WTC11 (cell line): ENCODE data around the gene ABHD17C. TPM values are rescaled to one million over a fixed set of nuclear protein-coding genes. Genes with fewer than 3 reads are reported as not detected.
A peak's percentile ranks its signal among the peaks of the same experiment; 100 is the strongest.

Experiments
- ATAC-seq: fragments of 200-7000 bp; cut with Tn5 transposase; 2 replicates; pipeline ENCODE4 v1.10.0; 2021; ENCODE audit warnings: mild to moderate bottlenecking, moderate library complexity
- CTCF ChIA-PET: fragments of 300-600 bp; sonication (Branson Sonifier 250); formaldehyde crosslinking; loops from one replicate; lab custom pipeline; 2021; ENCODE audit warnings: antibody characterized with exemption; lab: Charles Lee
- POLR2A ChIA-PET: fragments of 350-600 bp; sonication (Branson Sonifier 250); formaldehyde crosslinking; loops from one replicate; lab custom pipeline; 2021; ENCODE audit warnings: antibody characterized with exemption; lab: Charles Lee
- DNase-seq: peaks from one replicate; pipeline ENCODE4 v3.0.0; 2021; ENCODE audit warnings: low spot score
- H3K27ac Mint-ChIP-seq: 2 replicates; pipeline ENCODE4 v1.8.0; 2021; ENCODE audit warnings: mixed read lengths
- H3K27me3 Mint-ChIP-seq: 2 replicates; pipeline ENCODE4 v1.8.0; 2021; ENCODE audit warnings: low read depth, mild to moderate bottlenecking, moderate library complexity, mixed read lengths
- H3K36me3 Mint-ChIP-seq: 2 replicates; pipeline ENCODE4 v1.8.0; 2021; ENCODE audit warnings: mixed read lengths
- H3K4me1 Mint-ChIP-seq: 2 replicates; pipeline ENCODE4 v1.8.0; 2022; ENCODE audit warnings: mixed read lengths
- H3K4me3 Mint-ChIP-seq: 2 replicates; pipeline ENCODE4 v1.8.0; 2021; ENCODE audit warnings: mild to moderate bottlenecking, moderate library complexity, mixed read lengths
- H3K9me3 Mint-ChIP-seq: 2 replicates; pipeline ENCODE4 v1.8.0; 2021; ENCODE audit warnings: mixed read lengths
- CREB1 ChIP-seq: sonication (generic); formaldehyde crosslinking; IDR thresholded peaks from 2 replicates; pipeline ENCODE4 v1.8.0; 2023; ENCODE audit warnings: mild to moderate bottlenecking, missing genetic modification reagents
- CTCF ChIP-seq: fragments of 200-600 bp; IDR thresholded peaks from 2 replicates; pipeline ENCODE4 v1.8.0; 2022; ENCODE audit warnings: antibody characterized with exemption
- ELF4 ChIP-seq: sonication (generic); formaldehyde crosslinking; IDR thresholded peaks from 2 replicates; pipeline ENCODE4 v1.8.1; 2022; ENCODE audit warnings: low read depth, mild to moderate bottlenecking, moderate library complexity, missing genetic modification reagents
- ERG ChIP-seq: fragments of 250-450 bp; sonication (Bioruptor Pico); IDR thresholded peaks from 2 replicates; pipeline ENCODE4 v1.8.0; 2021; ENCODE audit warnings: mild to moderate bottlenecking
- ESRRA ChIP-seq: sonication (generic); formaldehyde crosslinking; IDR thresholded peaks from 2 replicates; pipeline ENCODE4 v1.8.1; 2022; ENCODE audit warnings: mild to moderate bottlenecking, missing genetic modification reagents, borderline replicate concordance
- FOXP4 ChIP-seq: sonication (generic); formaldehyde crosslinking; IDR thresholded peaks from 2 replicates; pipeline ENCODE4 v1.8.0; 2022; ENCODE audit warnings: mild to moderate bottlenecking, missing genetic modification reagents
- HMGA2 ChIP-seq: fragments of 250-450 bp; sonication (Bioruptor Pico); IDR thresholded peaks from 2 replicates; pipeline ENCODE4 v1.4.0; 2021; ENCODE audit warnings: mild to moderate bottlenecking, moderate library complexity
- IRF2 ChIP-seq: sonication (generic); formaldehyde crosslinking; IDR thresholded peaks from 2 replicates; pipeline ENCODE4 v1.8.0; 2022; ENCODE audit warnings: low read depth, missing genetic modification reagents, borderline replicate concordance
- MAX ChIP-seq: sonication (generic); formaldehyde crosslinking; IDR thresholded peaks from 2 replicates; pipeline ENCODE4 v1.8.0; 2022; ENCODE audit warnings: mild to moderate bottlenecking, missing genetic modification reagents
- MLX ChIP-seq: sonication (generic); formaldehyde crosslinking; IDR thresholded peaks from 2 replicates; pipeline ENCODE4 v1.8.1; 2023; ENCODE audit warnings: mild to moderate bottlenecking, missing genetic modification reagents, moderate library complexity
- NFYB ChIP-seq: sonication (generic); formaldehyde crosslinking; conservative IDR thresholded peaks from 2 replicates; pipeline ENCODE4 v1.8.0; 2022; ENCODE audit warnings: low read depth, missing genetic modification reagents
- PRDM15 ChIP-seq: sonication (generic); formaldehyde crosslinking; IDR thresholded peaks from 2 replicates; pipeline ENCODE4 v1.8.0; 2022; ENCODE audit warnings: missing genetic modification reagents
- PRRX2 ChIP-seq: fragments of 250-450 bp; sonication (Bioruptor Pico); IDR thresholded peaks from 2 replicates; pipeline ENCODE4 v1.8.0; 2021; ENCODE audit warnings: mild to moderate bottlenecking
- TCF7 ChIP-seq: sonication (generic); formaldehyde crosslinking; IDR thresholded peaks from 2 replicates; pipeline ENCODE4 v1.8.0; 2022; ENCODE audit warnings: mild to moderate bottlenecking, low read depth, missing genetic modification reagents, moderate library complexity
- ZBTB21 ChIP-seq: sonication (generic); formaldehyde crosslinking; IDR thresholded peaks from 2 replicates; pipeline ENCODE4 v1.8.1; 2023; ENCODE audit warnings: mild to moderate bottlenecking, missing genetic modification reagents, borderline replicate concordance
- ZNF232 ChIP-seq: sonication (generic); formaldehyde crosslinking; IDR thresholded peaks from 2 replicates; pipeline ENCODE4 v1.8.0; 2022; ENCODE audit warnings: mild to moderate bottlenecking, missing genetic modification reagents
- ZNF263 ChIP-seq: sonication (generic); formaldehyde crosslinking; IDR thresholded peaks from 2 replicates; pipeline ENCODE4 v1.8.1; 2022; ENCODE audit warnings: low read depth, mild to moderate bottlenecking, moderate library complexity, missing genetic modification reagents
- ZNF317 ChIP-seq: sonication (generic); formaldehyde crosslinking; IDR thresholded peaks from 2 replicates; pipeline ENCODE4 v1.8.1; 2023; ENCODE audit warnings: low read depth, mild to moderate bottlenecking, moderate library complexity, missing genetic modification reagents, borderline replicate concordance
- ZNF423 ChIP-seq: fragments of 250-450 bp; sonication (Bioruptor Pico); IDR thresholded peaks from 2 replicates; pipeline ENCODE4 v2.1.2; 2022; ENCODE audit warnings: mild to moderate bottlenecking, moderate library complexity
- total RNA-seq: library from RNA; stranded (reverse); gene quantifications from 3 replicates; pipeline ENCODE4 v1.2.3, GENCODE V29; 2021

ABHD17C gene
- total RNA-seq, 1 experiment from 2014 or later = 29.0 TPM

- POLR2A ChIA-PET = no interaction called here
- Mint-ChIP-seq H3K4me1 (peaks cover 17% of the 10 kb centered on the region), H3K9me3 (no peaks in the 10 kb centered on the region), H3K27me3 (no peaks in the 10 kb centered on the region), H3K36me3 (peaks cover 3% of the 10 kb centered on the region; the same call in 1 of the 2 replicates), H3K4me3 (no peak overlapping the region), H3K27ac (0 out of 2 replicates have a peak overlapping the region, but pooled peaks have one; percentile 37)
- CTCF ChIA-PET = interaction anchor here (0.9 to 1.6 kb wide), 5 partner anchors 21 to 299 kb away, joined by 3 to 10 read pairs (median 8); partner anchors contain the start of gene CEMIP
- no peak for TF ChIP-seq ERG (CRISPR knock-in tag)
- no peak for TF ChIP-seq MLX (CRISPR knock-in tag)
- TF ChIP-seq CTCF = no peak
- TF ChIP-seq PRRX2 (CRISPR knock-in tag) = no peak
- TF ChIP-seq TCF7 (CRISPR knock-in tag) = no peak
- no peak for TF ChIP-seq ESRRA (CRISPR knock-in tag)
- no peak for TF ChIP-seq ZBTB21 (CRISPR knock-in tag)
- TF ChIP-seq ZNF317 (CRISPR knock-in tag) = no peak
- no peak for TF ChIP-seq HMGA2 (CRISPR knock-in tag)
- no peak for TF ChIP-seq FOXP4 (CRISPR knock-in tag)
- TF ChIP-seq IRF2 = no peak
- no peak for TF ChIP-seq ELF4 (CRISPR knock-in tag)
- TF ChIP-seq ZNF263 (CRISPR knock-in tag) = no peak
- TF ChIP-seq ZNF423 = no peak
- TF ChIP-seq CREB1 (CRISPR knock-in tag) = no peak
- no peak for TF ChIP-seq MAX (CRISPR knock-in tag)
- TF ChIP-seq NFYB (CRISPR knock-in tag) = no peak
- TF ChIP-seq PRDM15 (CRISPR knock-in tag) = no peak
- TF ChIP-seq ZNF232 (CRISPR knock-in tag) = no peak
- no peak for DNase-seq
- ATAC-seq = no peak
Observed at GRCh38 chr15:80755885-80756284, 60.8 kb downstream of the ABHD17C start.
